Stimulated activated CD4-positive, alpha-beta T cell treated with anti-CD3 and anti-CD28 coated beads, Interleukin-1b, Interleukin-23, amount 100 ng/mL, for 4 hours (primary cell): Measurements from ENCODE around the gene SPINK8.
"Not testable (repeated sequence)": the region's sequence is repeated elsewhere in the genome, so short reads cannot be mapped to it uniquely, and the experiment has no call there.

Experiments
- DNase-seq, 2 donors: peaks; one replicate each; pipeline ENCODE4 v3.0.0-alpha.2; 2020; ENCODE audit warnings: low read depth in 2 of 2

SPINK8 gene

DNA sequence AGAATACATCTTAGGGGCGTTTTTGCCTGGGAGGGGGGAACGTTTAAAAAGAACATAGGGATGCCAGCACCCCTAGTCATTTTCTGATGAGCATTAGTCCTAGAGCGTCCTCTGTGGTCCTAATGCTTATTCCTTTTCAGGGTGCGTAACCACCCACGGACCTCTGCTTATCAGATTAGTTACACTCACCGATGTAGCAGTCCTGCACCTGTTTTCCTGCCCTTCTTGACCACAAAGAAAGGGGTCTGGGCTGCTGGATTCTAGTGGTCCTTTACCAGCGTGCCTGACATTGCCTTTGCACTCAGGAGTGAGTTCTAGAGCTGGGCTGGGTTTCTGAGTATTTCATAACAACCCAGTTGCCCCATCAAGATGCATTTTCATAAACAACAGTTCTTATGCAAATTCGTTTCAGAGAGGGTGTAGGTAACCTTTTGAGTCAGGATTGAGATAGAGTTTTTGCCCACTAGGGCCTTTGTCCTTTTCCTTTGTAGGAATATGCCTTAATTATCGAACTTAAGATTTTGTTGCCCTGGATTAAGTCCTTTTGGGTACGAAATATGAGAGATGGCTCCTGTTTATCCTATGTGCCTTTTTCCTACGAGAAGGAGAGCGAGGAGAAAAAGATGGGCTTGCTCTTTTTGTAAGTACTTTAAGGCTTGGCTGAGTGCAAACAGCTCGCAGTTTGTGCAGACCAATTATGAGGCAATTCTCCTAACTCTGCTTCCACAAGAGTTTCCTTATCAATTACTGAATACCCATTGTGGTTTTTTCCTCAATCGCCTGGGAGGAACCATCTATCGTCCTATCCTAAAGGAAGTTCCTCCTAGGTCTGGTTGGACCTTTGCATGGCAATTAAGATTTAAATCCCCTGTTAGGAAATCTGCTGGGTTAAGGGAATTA lies at the start of gene SPINK8:
SPINK8 (minus strand) TSS at position 316 of the 900 bp plus-strand sequence. CDS start 5,320 bp downstream, outside the sequence.
- DNase-seq = not testable (repeated sequence)

- no peak for DNase-seq
Observed at GRCh38 chr3:48372862-48373435, 39.5 kb upstream of the SPINK8 start.

DNA sequence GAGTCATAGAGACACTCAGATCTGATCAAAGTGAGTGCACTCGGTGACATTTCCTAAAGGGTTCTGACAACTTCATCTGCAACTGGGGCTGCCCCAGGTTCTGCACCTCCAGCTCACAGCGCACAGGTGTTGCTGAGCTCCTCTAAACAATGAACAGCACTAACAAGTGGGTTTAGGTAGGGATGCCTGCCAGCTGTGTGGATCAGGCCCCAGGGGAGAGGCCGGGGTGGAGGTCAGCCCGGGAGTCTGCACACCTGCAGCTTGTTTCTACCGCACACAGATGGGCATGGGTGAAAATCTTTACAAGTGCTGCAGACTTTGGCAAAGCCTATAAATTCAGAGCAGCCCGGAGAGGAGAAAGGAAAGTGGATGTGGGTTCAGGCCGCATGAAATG lies 38.9 kb upstream of the SPINK8 start:
- no peak for DNase-seq

GRCh38 chr3:48371651-48372376 lies 38.4 kb upstream of the SPINK8 start, which contains the start of gene FBXW12:
TSS of gene FBXW12 (plus strand) at chr3:48372219. CDS start at chr3:48372768, 549 bp downstream.
- DNase-seq = no peak

- no peak for DNase-seq
Observed at GRCh38 chr3:48370333-48370713, 36.9 kb upstream of the SPINK8 start.

- DNase-seq = no peak
Observed at GRCh38 chr3:48369693-48370332, 36.4 kb upstream of the SPINK8 start.

DNA sequence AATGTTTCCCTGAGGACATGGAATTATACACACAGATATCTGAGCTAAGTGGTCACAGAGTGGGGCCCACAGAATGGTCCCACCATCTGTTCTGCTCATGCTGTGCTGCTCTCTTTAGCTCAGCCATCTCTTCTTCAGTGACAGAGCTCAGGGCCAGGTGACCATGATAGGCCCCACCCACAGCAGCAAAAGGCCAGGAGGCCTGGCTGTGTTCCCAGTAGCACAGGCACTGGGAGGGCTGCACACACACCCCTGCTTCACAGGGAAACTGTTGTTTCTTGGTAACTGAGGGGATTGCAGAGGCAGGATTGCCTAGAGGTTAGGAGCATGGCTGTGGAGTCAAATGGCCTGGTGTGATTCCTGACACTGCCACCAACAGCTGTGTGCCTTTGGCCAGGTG lies 33.7 kb upstream of the SPINK8 start:
- DNase-seq = no peak

GRCh38 chr3:48364840-48365239 lies 31.4 kb upstream of the SPINK8 start:
- DNase-seq = no peak

- no peak for DNase-seq
Observed at GRCh38 chr3:48361928-48362327, 28.5 kb upstream of the SPINK8 start.

GRCh38 chr3:48356419-48356818 lies 23.0 kb upstream of the SPINK8 start:
- DNase-seq = no peak

DNA sequence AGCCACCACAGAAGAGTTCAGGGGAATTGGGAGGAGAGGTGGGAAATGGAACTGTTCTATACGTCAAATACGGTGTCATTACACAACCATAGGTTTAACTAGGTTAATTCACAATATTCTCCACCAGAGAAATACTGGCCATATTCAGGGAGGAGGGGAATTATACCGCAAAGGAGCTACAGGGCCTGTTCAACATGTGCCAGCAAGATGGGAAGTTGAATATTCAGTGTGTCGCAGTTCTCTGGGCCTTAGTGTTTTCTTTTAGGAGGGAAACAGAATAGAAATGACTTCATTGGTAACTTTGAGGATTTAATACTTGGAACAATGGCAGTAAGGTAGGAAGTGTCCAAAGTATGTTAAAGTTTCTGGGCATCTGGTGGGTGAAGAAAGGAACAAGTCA lies 20.5 kb upstream of the SPINK8 start:
- no peak for DNase-seq

DNA sequence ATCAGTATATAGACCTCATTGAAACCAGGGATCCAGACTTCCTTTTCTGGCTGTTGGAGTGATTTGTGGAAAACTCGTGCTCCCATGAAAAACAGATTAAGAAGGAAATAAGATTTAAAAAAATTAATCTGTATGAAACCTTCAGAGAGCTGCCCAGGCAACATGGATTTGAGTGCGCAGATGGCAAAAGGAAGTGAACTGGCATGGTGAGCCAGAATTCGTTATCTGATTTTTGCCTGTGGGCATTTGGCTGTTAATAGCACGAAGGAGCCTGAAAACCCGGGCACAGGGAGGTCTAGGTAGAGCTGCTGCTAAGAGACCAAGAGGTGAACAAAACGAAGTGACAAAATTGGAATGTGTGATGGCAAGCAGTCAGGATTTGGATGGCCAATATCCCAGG lies 19.1 kb upstream of the SPINK8 start:
- DNase-seq = no peak

DNA sequence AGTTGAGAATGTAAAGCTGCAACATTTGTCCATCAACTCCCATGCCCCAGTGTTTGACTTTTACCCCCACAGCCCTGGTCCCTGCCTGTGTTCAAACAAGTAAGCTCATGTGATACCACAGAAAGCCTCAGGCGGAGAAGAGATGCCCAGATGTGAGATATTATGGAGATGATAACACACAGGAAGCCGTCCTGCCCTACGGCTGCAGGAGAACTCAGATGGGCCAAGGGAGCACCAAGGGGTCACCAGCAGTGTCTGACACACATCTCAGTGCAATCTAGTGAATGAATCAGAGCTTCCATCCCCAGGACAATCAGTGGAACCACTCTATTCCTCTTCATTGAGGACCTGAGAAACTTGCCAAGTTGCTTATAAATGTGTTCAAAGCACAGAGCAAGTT lies 14.0 kb upstream of the SPINK8 start:
- DNase-seq = no peak

DNA sequence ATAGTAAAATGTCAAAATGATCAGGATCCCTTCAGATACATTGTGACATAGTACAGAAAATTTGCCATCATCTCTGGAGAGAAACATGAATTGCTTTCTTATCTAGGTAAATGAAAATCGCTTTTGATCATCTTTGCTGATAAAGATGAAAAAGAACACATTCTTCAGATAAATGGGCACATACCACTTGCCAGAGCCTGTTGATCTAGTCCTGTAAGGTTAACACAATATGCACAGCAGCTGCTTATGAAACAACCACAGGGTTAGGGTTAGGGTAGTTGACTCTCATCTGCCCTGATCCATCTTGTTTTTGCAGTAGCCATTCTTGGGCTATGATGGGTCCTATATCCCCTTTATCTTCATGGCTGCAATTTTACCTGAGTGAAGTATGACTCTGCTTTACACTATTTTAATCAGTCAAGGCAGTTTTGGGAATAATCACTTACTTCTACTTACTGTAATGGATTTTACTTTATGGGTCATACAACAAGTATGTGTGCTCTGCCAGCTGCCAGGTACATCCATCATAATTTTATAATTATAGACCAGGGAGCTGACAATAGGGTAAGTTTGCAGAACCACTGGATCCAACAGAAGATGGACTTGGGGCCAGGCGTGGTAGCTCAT lies 12.6 kb upstream of the SPINK8 start:
- DNase-seq = no peak

- no peak for DNase-seq
Observed at GRCh38 chr3:48344867-48345507, 11.5 kb upstream of the SPINK8 start.

DNA sequence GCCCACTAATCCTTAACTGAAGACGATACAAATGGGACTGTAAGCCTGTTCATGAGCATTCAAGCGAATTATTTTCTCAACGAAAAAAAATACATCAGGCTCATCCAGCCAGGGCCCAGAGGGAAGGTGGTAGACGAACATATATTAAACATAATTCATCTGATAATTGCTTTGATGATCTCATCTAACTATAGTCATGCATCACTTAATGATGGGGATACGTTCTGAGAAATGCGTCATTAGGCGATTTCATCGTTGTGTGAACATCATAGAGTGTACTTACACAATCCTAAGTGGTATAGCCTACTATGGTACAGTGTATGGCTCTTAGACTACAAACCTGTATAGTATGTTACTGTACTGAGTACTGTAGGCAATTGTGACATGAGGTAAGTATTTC lies 10.0 kb upstream of the SPINK8 start:
- no peak for DNase-seq

DNA sequence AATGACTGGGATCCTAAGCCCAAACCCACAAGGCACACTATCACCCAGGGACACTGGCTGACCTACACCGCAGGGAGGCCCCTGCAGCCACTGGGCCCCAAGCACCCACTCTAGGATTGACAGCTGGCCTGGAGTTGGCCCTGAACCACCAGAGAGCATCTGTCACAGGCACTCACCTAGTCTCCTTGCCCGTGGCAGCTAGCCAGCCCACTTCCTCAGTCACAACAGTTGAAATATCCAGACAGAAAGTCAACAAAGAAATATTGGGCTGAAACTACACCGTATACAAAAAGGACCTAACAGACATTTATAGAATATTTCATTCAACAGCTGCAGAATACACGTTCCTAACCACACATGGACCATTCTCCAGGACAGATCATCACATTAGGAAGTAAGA lies 5.2 kb upstream of the SPINK8 start:
- no peak for DNase-seq

DNA sequence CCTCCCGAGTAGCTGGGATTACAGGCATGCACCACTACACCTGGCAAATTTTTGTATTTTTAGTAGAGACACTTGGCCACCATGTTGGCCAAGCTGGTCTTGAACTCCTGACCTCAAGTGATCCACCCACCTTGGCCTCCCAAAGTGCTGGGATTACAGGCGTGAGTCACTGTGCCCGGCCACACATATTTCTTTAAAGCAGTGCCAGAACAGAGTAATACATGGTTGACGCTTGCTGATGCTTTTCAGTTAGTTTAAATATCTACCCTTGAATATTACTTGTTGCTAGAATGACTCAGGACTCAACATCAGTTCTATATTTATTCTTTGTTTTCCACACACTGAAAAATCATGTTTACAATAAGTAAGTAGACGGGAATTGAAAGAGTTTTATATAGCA lies 4.1 kb upstream of the SPINK8 start:
- not testable (repeated sequence) for DNase-seq

DNA sequence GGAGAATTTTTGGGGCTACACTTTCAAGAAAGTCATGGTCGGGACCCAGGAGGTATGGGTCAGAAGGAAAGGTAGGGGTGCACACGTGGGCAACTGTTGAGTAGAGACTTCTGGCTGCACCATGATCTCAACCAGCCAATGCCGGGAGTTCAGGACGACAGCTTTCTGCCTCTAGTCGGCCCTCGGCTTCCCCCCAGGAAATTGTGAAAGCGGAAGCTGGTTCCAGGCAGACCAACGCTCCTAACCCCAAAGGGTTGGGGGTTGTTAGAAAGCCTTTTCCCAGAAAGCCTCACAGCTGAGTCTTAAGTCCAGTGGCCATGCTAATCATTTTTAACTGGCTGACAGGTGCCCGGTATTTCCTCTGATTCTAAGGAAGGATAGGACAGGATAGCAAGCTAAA lies 1.8 kb upstream of the SPINK8 start:
- DNase-seq = not testable (repeated sequence)

- DNase-seq = no peak
Observed at GRCh38 chr3:48334605-48335004, 1.1 kb upstream of the SPINK8 start.
